ACHN (cell line): Measurements from ENCODE around the gene PLPPR3.

Experiments
- DNase-seq: peaks from one replicate; pipeline ENCODE4 v3.0.0-alpha.2; 2015
- in situ Hi-C: cut with HindIII; loops from 2 replicates; pipeline ENCODE4 v1.10.0; 2017; ENCODE audit warnings: low sequenced_read_pairs, low pct_ligation_motif_present, low pct_unique_long_range_greater_than_20kb

Gene PLPPR3

DNA sequence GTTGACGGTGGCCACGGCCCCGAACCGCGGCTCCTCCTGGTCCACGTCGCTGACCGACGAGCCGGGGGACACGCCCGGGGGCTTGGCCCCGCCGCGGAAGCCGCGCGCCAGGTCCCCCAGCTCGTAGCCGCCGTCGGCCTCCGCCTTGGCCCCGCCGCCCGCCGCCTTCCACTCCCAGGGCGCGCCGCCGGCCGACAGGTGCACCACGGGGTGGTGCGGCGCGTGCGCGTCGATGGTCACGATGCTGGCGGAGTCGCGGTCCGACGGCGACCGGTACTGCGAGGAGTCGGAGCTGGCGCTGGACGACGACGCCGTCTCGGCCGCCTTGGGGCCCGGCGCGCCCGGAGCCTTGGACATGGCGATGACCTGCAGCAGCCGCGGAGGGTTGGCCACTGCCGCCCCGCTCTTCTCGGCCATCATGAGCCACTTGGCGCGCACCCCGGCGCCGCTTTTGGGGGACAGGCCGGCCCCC, 9.0 kb downstream of the PLPPR3 start:
- in situ Hi-C loops: no loop called here
- DNase-seq: no peak

DNA sequence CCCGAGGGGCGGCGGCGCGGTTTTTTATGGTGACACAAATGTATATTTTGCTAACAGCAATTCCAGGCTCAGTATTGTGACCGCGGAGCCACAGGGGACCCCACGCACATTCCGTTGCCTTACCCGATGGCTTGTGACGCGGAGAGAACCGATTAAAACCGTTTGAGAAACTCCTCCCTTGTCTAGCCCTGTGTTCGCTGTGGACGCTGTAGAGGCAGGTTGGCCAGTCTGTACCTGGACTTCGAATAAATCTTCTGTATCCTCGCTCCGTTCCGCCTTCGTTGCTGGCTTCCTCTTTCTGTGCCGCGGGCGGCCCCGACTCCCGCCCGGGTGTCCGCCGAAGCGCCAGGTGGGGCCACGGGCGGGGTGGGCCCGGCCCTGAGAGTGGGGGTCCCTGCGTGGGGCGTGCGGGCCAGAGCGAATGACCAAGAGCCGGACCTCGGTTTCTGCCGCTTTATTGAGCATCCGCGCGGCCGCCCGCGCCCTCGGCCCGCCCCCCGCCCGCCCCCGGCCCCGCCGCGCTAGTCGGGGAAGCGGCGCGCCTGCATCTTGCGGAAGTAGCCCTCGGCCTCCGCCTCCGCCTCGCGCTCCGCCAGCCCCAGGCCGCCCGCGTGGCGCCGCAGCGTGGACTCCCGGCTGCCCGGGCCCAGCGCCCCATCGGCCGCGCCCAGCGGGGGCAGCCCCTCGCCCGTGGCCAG, 9.6 kb downstream of the PLPPR3 start:
- no peak for DNase-seq
- in situ Hi-C loops: no loop called here

DNA sequence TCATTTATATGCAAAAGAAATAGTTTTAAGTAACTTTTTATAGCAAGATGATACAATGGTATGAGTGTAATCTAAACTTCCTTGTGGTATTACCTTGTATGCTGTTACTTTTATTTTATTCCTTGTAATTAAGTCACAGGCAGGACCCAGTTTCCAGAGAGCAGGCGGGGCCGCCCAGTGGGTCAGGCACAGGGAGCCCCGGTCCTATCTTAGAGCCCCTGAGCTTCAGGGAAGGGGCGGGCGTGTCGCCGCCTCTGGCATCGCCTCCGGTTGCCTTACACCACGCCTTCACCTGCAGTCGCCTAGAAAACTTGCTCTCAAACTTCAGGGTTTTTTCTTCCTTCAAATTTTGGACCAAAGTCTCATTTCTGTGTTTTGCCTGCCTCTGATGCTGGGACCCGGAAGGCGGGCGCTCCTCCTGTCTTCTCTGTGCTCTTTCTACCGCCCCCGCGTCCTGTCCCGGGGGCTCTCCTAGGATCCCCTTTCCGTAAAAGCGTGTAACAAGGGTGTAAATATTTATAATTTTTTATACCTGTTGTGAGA, 10.2 kb downstream of the PLPPR3 start:
- in situ Hi-C loops: no loop called here
- no peak for DNase-seq

DNA sequence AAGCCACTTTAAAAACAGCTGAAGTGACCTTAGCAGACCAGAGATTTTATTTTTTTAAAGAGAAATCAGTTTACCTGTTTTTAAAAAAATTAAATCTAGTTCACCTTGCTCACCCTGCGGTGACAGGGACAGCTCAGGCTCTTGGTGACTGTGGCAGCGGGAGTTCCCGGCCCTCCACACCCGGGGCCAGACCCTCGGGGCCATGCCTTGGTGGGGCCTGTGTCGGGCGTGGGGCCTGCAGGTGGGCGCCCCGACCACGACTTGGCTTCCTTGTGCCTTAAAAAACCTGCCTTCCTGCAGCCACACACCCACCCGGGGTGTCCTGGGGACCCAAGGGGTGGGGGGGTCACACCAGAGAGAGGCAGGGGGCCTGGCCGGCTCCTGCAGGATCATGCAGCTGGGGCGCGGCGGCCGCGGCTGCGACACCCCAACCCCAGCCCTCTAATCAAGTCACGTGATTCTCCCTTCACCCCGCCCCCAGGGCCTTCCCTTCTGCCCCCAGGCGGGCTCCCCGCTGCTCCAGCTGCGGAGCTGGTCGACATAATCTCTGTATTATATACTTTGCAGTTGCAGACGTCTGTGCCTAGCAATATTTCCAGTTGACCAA, 10.8 kb downstream of the PLPPR3 start:
- in situ Hi-C loops: no loop called here
- DNase-seq: no peak

DNA sequence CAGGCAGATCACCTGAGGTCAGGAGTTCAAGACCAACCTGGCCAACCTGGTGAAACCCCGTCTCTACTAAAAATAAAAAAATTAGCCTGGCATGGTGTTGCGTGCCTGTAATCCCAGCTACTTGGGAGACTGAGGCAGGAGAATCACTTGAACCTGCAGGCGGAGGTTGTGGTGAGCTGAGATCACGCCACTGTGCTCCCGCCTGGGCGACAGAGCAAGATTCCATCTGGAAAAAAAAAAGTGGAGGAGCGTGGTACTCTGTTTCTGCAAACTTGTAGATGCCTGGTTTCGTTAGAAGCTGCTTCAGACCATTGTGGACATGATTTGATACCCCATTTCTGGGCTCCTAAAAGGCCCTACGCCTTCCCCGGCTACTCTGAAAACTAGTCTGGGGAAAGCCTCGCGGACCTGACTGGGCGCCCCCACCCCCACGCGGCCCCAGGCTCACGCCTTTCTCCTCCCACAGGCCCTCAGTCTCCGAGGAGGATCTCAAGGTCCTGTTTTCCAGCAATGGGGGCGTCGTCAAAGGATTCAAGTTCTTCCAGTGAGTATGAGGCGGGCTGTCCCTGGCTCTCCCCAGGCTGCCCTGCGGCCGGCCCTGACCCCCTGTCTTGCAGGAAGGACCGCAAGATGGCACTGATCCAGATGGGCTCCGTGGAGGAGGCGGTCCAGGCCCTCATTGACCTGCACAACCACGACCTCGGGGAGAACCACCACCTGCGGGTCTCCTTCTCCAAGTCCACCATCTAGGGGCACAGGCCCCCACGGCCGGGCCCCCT, 11.5 kb downstream of the PLPPR3 start:
- no peak for DNase-seq
- in situ Hi-C loops: no loop called here

DNA sequence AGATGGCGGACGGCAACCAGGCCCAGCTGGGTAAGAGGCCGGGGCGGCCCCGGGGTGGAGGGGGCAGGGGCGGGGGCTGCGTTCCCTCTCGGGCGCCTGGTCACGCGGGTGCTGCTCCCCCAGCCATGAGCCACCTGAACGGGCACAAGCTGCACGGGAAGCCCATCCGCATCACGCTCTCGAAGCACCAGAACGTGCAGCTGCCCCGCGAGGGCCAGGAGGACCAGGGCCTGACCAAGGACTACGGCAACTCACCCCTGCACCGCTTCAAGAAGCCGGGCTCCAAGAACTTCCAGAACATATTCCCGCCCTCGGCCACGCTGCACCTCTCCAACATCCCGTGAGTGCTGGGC, 13.4 kb downstream of the PLPPR3 start:
- DNase-seq: no peak
- in situ Hi-C loops: no loop called here

DNA sequence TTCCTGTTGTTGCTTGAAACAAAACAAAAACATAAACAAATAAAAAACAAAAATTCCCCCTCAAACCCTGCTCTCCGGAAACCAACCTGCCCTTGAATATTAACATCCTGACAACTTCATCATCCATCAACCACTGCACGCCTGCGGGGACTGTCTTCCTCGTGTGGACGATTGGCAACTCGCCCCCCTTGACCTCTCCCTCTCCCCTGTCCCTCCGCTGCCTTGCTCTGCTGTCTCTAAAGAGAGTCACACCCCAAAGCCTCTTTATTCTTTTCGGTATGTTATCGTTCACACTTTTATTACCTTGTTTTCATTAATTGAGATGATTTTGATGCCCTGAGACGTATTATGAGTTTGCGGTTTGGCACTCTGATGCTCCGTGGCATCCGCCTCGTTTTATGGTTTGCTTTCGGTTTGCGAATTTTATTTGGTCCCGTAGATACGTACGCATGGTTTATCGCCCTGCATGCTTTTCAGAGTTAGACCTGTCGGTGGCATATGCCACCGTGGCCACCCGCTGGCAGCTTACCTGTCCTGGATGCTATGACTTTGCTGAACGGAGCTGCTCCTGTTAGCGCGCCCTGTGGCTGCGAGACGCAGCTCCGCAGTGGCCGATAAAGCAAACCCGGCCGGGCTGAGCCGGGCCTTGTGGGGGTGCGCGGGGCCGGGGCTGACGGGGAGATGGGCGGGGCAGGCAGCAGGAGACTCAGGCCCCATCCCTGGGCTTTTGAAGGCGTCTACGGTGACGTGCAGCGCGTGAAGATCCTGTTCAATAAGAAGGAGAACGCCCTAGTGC, 13.9 kb downstream of the PLPPR3 start:
- in situ Hi-C loops: no loop called here
- no peak for DNase-seq

DNA sequence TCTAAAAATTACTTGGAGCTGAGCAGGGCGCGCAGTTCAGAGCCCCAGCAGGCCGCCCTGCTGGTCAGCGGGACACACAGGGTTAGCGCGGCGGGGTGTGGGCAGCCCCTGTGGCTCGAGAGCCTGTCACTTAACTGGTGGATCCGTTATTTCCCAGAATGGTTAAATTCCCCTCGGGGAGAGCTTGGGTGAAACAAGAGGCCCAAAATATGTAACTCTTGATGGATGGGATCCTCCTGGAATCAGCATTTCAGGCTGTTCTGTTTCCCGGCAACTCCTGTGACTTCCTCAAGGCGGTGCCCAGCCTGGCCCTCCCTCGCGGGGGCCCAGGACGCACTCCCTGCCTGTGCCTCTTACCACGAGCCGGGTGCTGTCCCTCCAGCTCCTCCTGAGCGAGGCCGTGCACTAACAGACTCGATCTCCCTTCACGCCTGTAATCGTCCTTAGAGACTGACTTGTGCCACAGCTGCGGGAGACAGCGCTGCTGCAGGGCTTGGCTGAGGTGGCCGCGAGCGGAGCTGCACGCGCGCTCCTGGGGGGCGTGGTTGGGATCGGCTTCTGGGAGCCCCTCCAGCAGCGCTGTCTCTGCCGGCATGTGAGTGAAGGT, 14.8 kb downstream of the PLPPR3 start:
- no peak for DNase-seq
- in situ Hi-C loops: no loop called here

DNA sequence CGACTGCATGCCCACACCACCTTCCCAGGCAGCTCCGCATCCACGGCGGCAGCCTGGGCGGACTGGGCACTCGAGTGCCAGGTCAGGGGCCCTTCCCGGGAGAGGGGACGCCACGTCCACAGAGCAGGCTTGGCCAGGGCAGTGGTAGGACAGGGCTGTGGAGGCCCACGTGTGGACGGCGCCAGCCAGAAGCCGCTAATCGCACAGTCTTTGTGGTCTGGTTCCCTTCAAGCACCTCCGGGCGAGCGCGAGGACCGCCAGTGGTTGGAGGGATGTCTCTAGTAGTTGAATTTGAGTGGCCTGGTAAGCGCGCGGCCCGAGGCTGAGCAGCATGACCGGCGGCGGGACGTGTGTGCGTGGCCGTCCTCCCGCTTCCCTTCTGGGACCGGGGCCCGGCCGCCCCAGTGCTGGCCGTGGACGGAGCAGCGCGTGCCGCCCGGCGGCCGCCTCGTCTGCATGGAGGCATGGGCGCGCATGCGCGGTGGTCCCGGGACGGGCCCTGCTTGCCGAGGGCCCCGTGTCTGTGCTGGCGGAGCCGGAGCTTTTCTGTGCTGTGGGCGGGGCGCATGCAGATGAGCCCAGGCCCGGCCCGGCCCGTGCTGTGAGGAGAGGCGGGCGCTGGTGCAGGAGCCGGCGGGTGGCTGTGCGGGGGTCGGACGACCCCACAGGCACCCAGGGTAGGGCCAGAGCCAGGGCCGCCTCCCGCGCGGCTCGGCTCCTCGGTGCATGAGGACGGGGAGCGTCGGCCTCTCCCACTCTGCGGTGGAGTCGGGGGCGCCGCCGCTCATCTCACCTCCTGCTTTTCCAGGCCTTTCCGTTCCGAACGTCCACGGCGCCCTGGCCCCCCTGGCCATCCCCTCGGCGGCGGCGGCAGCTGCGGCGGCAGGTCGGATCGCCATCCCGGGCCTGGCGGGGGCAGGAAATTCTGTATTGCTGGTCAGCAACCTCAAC, 15.9 kb downstream of the PLPPR3 start:
- in situ Hi-C loops: no loop called here
- no peak for DNase-seq

DNA sequence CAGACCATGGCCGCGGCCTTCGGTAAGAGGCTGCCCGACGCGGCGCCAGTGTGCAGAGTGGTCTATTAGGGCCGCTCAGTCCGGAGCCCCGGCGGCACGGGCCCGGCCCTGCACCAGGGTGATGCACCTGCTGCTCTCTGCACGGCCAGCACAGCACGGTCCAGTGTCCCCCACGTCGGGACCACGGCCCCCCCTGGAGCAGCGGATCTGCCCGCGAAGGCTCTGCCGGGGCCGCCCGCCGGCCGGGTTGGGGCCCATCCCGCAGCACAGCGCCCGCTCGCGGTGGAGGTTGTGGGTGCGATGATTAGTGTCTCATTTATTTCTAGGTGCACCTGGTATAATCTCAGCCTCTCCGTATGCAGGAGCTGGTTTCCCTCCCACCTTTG, 16.6 kb downstream of the PLPPR3 start:
- DNase-seq: no peak
- in situ Hi-C loops: no loop called here

DNA sequence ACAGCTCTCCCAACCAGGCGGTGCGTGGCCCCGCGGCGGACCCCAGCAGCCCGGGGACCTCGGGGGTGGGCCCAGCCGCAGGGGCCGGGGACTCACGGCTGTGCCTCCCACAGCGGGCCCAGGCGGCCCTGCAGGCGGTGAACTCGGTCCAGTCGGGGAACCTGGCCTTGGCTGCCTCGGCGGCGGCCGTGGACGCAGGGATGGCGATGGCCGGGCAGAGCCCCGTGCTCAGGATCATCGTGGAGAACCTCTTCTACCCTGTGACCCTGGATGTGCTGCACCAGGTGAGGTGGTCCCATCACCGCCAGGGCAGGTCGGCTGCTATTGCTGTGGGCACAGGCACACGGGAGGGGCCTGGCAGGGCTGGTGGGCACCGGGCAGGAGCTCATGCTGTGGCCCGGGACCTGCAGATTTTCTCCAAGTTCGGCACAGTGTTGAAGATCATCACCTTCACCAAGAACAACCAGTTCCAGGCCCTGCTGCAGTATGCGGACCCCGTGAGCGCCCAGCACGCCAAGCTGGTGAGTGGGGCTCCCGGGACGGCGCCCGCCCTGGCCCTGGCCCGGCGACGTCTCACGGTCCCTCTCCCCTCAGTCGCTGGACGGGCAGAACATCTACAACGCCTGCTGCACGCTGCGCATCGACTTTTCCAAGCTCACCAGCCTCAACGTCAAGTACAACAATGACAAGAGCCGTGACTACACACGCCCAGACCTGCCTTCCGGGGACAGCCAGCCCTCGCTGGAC, 17.2 kb downstream of the PLPPR3 start:
- DNase-seq: no peak
- in situ Hi-C loops: no loop called here

DNA sequence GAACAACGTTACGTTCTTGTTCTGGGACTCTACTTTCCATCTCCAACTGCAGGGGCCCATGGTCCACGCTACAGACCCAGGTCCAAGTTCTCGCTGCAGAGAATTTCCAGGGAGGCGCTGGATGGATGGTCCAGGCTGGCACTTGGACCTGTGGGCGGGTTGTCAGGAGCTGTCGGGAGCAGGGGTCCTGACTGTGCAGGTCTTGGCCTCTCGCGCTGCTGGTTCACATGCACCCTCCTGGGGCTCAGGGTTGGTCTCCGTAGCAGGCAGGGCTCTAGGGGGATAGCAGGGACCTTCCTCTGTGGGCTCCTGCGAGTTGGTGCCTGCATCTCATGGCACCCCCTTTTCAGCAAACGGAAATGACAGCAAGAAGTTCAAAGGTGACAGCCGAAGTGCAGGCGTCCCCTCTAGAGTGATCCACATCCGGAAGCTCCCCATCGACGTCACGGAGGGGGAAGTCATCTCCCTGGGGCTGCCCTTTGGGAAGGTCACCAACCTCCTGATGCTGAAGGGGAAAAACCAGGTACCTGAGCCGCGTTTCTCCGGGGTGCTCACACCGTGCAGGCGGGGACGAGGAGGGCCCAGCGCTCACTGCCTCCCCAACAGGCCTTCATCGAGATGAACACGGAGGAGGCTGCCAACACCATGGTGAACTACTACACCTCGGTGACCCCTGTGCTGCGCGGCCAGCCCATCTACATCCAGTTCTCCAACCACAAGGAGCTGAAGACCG, 17.9 kb downstream of the PLPPR3 start:
- in situ Hi-C loops: no loop called here
- no peak for DNase-seq

DNA sequence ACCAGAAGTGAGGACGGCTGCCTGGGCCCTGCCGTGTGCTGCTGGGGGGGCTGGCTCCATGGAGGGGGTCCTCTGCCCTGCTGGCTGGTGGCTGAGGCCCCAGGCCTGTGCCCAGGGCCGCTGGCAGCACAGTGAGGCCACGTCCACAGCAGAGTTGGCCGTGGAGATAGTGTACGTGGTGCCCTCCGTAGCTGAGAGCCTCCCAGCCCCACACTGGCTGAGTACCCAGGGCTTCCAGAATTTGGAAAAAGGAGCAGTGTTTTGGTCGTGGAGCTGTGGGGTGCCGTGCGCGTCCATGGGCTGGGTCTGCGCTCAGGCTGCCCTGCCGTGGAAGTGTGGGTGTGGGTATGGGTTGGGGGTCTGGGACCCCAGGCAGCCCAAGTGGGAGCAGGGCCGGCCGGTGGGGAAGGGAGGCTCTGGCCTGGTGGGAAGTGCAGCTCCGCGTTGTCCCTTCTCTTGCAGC, 18.6 kb downstream of the PLPPR3 start:
- no peak for DNase-seq
- in situ Hi-C loops: no loop called here

DNA sequence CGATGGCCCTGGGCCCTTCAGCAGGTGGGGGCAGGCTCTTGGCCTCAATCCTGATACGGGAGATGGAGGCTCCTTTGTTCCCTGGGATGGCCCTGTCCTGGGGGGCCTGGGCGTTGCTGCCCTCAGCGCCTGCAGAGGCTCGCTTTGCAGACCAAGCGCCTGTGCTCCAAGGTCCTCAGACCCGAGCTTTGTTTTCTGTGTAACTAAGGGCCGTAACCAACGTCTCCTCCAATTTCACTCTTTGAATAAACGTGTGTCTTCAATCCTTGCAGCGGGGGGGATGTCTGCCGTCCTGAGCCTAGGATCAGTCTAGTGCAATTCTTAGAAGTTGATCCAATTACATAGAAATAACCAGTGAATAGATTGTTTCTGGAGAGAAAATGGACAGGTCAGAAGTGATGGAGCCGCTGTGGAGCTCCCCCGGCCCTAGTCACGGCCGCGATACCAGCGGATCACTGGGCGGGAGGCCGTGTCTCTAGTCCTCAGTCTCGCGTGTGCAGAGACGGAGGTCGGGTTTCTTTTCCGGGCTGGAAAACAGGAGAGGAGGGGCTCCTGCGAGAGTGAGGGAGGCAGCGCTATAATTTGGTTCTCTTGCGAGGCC, 19.2 kb downstream of the PLPPR3 start:
- DNase-seq: no peak
- in situ Hi-C loops: no loop called here

DNA sequence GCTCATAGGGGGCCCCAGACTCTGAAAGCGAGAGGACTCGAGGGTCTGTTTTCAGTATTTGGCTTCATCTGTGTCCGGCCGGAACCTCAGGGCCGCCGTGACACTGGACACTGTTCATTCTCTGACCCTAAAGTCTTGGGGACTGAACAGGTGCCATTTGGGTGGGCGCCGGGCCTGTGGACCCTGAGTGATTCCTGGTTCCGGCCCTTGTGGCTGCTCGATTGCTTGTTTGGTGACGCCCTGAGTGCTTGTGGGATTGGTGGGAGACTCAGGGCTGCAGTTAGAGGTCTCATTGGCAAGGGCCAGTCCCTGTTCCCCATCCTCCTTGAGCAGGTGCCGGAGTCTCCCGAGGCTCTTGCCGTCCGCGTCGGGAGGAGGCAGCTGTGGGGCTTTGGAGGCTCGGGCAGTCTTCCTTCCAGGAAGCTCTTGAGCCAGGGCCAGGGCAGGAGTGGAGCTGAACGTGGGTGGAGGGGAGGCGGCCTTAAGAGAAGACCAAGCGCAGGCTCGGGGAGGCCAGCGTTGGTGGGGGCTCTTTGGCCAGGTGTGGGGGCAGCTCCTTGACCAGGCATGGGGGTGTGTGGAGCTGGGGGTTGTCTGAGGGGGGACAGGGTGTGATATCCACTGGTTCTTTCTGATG, 19.8 kb downstream of the PLPPR3 start:
- no peak for DNase-seq

More for the DNA sequence above, 19.8 kb downstream of the PLPPR3 start:
- in situ Hi-C loops: no loop called here
